ENCODE measurements around the gene PIPOX. TPM values are rescaled to one million over a fixed set of nuclear protein-coding genes. Genes with fewer than 3 reads are reported as not detected.

PIPOX gene
- total RNA-seq, 2 donors from 2014 or later, result 3.1 TPM; not detected in 1

GRCh38 chr17:29034510-29034909, 8.4 kb upstream of the PIPOX start:
- DNase-seq (no peak), ATAC-seq (no peak)
- H3K9me3 ChIP-seq, result no peaks in the 10 kb centered on the region
- TF ChIP-seq CTCF (IDR thresholded peaks at IDR 0.05) (no peak), POLR2A (IDR thresholded peaks at IDR 0.05) (no peak)
- H3K4me1 ChIP-seq, result no peaks in the 10 kb centered on the region
- H3K36me3 ChIP-seq (replicated peaks in 1 of 2; ENCODE audit: insufficient read depth in 1 of 2, low read depth in 2 of 2), result no peaks in the 10 kb centered on the region
- no peak overlapping the region for H3K27ac ChIP-seq
- intact Hi-C loops (cut with DNase I), result no loop called here
- no peak overlapping the region for H3K4me3 ChIP-seq
- 33 to 61% methylated on average over 1 of the region's 1 CpG for WGBS, 2 donors
- H3K27me3 ChIP-seq, result no peaks in the 10 kb centered on the region

- Histone ChIP-seq H3K27ac (no peak overlapping the region), H3K9me3 (no peaks in the 10 kb centered on the region), H3K4me1 (no peaks in the 10 kb centered on the region), H3K36me3 (replicated peaks in 1 of 2; ENCODE audit: insufficient read depth in 1 of 2, low read depth in 2 of 2) (no peaks in the 10 kb centered on the region), H3K4me3 (no peak overlapping the region), H3K27me3 (no peaks in the 10 kb centered on the region)
- intact Hi-C loops (cut with DNase I), result no loop called here
- TF ChIP-seq CTCF (IDR thresholded peaks at IDR 0.05) (no peak), POLR2A (IDR thresholded peaks at IDR 0.05) (no peak)
- WGBS, 2 donors, result 67 to 72% methylated on average over 5 of the region's 5 CpGs
- DNase-seq, result no peak
- ATAC-seq, result no peak
These were observed 6.4 kb upstream of the PIPOX start for GRCh38 chr17:29036584-29036983.

GRCh38 chr17:29037739-29038084, 5.2 kb upstream of the PIPOX start:
- H3K4me3 ChIP-seq, result no peak overlapping the region
- ATAC-seq, result no peak
- H3K27me3 ChIP-seq, result no peaks in the 10 kb centered on the region
- H3K9me3 ChIP-seq, result no peaks in the 10 kb centered on the region
- DNase-seq, result no peak
- H3K4me1 ChIP-seq, result peaks cover 4% of the 10 kb centered on the region
- WGBS, 2 donors, result 60 to 81% methylated on average over 10 of the region's 10 CpGs
- intact Hi-C loops (cut with DNase I), result no loop called here
- H3K36me3 ChIP-seq (replicated peaks in 1 of 2; ENCODE audit: insufficient read depth in 1 of 2, low read depth in 2 of 2), result no peaks in the 10 kb centered on the region
- no peak overlapping the region for H3K27ac ChIP-seq
- TF ChIP-seq CTCF (IDR thresholded peaks at IDR 0.05) (no peak), POLR2A (IDR thresholded peaks at IDR 0.05) (no peak)

DNA sequence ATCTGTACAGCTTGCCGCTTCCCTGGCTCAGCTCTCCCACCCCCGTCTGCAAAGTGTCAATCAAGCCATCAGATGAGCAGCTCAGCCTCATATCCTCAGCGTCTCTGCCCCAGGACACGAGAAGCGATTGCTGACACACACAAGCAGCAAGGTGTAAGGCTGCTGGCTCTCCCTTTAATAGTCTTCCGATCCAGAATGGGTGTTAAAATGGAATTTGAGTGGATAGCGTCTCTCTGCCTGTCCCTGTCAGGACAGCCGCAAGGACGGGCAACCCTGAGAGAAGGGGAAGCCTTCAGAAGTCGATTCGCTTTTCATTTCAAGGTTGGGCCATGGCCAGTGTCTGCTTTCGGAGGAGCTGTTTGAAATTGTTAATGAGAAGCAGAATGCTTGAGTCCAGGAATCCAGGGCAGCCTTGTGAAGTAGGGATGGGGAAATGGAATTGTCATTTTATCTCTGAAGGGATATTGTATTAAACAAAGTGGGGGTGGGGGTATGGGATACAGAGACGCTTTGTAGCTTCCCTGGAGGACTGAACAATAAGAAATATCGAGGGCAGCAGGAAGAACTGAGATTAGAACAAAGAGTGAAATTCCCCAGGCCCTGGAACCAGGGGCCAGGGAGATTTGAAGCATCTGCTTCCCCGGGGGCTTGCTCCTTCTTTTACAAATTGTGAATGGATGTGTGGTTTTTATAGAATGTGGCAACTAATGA, 4.7 kb upstream of the PIPOX start:
- TF ChIP-seq POLR2A (IDR thresholded peaks at IDR 0.05) (no peak), CTCF (IDR thresholded peaks at IDR 0.05) (no peak)
- Histone ChIP-seq H3K36me3 (replicated peaks in 1 of 2; ENCODE audit: insufficient read depth in 1 of 2, low read depth in 2 of 2) (no peaks in the 10 kb centered on the region), H3K27me3 (no peaks in the 10 kb centered on the region), H3K4me3 (no peak overlapping the region), H3K9me3 (no peaks in the 10 kb centered on the region), H3K27ac (no peak overlapping the region), H3K4me1 (peaks cover 9% of the 10 kb centered on the region)
- 35 to 38% methylated on average over 15 of the region's 15 CpGs for WGBS, 2 donors
- no peak for ATAC-seq
- intact Hi-C loops (cut with DNase I), result no loop called here
- no peak for DNase-seq
